K562 (cell line): Measurements from ENCODE around the gene POU2F3. TPM values are rescaled to one million over a fixed set of nuclear protein-coding genes. Genes with fewer than 3 reads are reported as not detected.

Source experiments
- ATAC-seq: fragments of 200-7000 bp; cut with Tn5 transposase; 3 replicates; pipeline ENCODE4 v1.9.1; 2020; ENCODE audit warnings: moderate library complexity
- BruUV-seq: library from RNA; stranded (reverse); fragments of 400-500 nt; replicated peaks from 2 replicates; lab custom pipeline; 2021; lab: Mats Ljungman, UMichigan
- CTCF ChIA-PET: fragments of 300-600 bp; formaldehyde crosslinking; extraction: SDS; loops from one replicate; lab custom pipeline; 2021; ENCODE audit warnings: low intra/inter-chr PET ratio; lab: Yijun Ruan, JAX
- POLR2A ChIA-PET: fragments of 300-600, 350-650 bp; sonication (Branson Sonifier 250); formaldehyde crosslinking; extraction: SDS; loops from one replicate; lab custom pipeline; 2021; ENCODE audit warnings: antibody characterized with exemption, inconsistent platforms; lab: Yijun Ruan, JAX
- DNase-seq, 4 experiments: peaks; one replicate each; pipeline versions ENCODE4 v3.0.0 to v3.0.0-alpha.2; 2011 to 2018; ENCODE audit warnings: low spot score in 3 of 4, mixed read lengths in 3 of 4; ENCODE audit errors: extremely low read depth in 1 of 4
- FAIRE-seq: peaks from 2 replicates; lab custom pipeline; 2011; peaks lifted over from hg19 to GRCh38; lab: Jason Lieb, UNC
- H2AFZ ChIP-seq: 2 replicates; pipeline ENCODE4 v1.6.0; 2011; ENCODE audit warnings: low read depth, low read length, control low read depth, inconsistent platforms
- H3K27ac ChIP-seq: fragments of 200-600 bp; 3 replicates; pipeline ENCODE4 v1.8.0; 2011; ENCODE audit warnings: low read depth, mild to moderate bottlenecking, control low read depth, inconsistent platforms, low read length, moderate library complexity, mixed read lengths; ENCODE audit errors: extremely low read depth
- H3K27me3 ChIP-seq, 2 experiments: fragments of 300-600 bp in 1 of 2; 2 replicates in 1 of 2; 3 replicates in 1 of 2; pipeline versions ENCODE4 v1.6.0 to v1.8.0; 2011; ENCODE audit warnings: inconsistent platforms in 2 of 2, low read length in 2 of 2, mild to moderate bottlenecking in 1 of 2, mixed read lengths in 1 of 2, moderate library complexity in 1 of 2; ENCODE audit not compliant: control insufficient read depth in 2 of 2, insufficient read depth in 2 of 2
- H3K36me3 ChIP-seq: fragments of 300-600 bp; 3 replicates; pipeline ENCODE4 v1.8.0; 2011; ENCODE audit warnings: mild to moderate bottlenecking, low read length, inconsistent platforms; ENCODE audit not compliant: control insufficient read depth, insufficient read depth
- H3K4me1 ChIP-seq, 2 experiments: fragments of 200-600 bp in 1 of 2; replicated peaks in 1 of 2; 2 replicates in 1 of 2; 3 replicates in 1 of 2; pipeline versions ENCODE4 v1.5.1 to v1.8.0; 2011; ENCODE audit warnings: inconsistent platforms in 2 of 2, low read length in 2 of 2, mild to moderate bottlenecking in 1 of 2, mixed read lengths in 1 of 2, moderate library complexity in 1 of 2; ENCODE audit not compliant: control insufficient read depth in 2 of 2, insufficient read depth in 2 of 2
- H3K4me2 ChIP-seq: 2 replicates; pipeline ENCODE4 v1.6.1; 2011; ENCODE audit warnings: low read length, control low read depth, inconsistent platforms, mixed read lengths; ENCODE audit not compliant: insufficient read depth
- H3K4me3 ChIP-seq: fragments of 200-600 bp; sonication (generic), shearing (Covaris generic); 2 replicates; pipeline ENCODE4 v1.5.1; 2016; ENCODE audit warnings: control low read depth, inconsistent platforms
- H3K79me2 ChIP-seq: fragments of 200-600 bp; 3 replicates; pipeline ENCODE4 v1.8.0; 2011; ENCODE audit warnings: low read length, inconsistent platforms; ENCODE audit not compliant: control insufficient read depth, insufficient read depth
- H3K9ac ChIP-seq, 2 experiments: 2 replicates each; pipeline versions ENCODE4 v1.6.0 to v1.6.1; 2011; ENCODE audit warnings: low read depth in 2 of 2, low read length in 2 of 2, control low read depth in 1 of 2, inconsistent platforms in 1 of 2, mild to moderate bottlenecking in 1 of 2, mixed read lengths in 1 of 2; ENCODE audit not compliant: insufficient read depth in 1 of 2
- H3K9me1 ChIP-seq: one replicate; pipeline ENCODE4 v1.6.0; 2011; ENCODE audit warnings: inconsistent platforms, mild to moderate bottlenecking, low read length, moderate library complexity; ENCODE audit not compliant: control insufficient read depth, insufficient read depth
- H3K9me3 ChIP-seq: replicated peaks from 2 replicates; pipeline ENCODE4 v1.5.1; 2011; ENCODE audit warnings: low read depth, low read length, inconsistent platforms; ENCODE audit not compliant: control insufficient read depth, insufficient read depth
- H4K20me1 ChIP-seq: replicated peaks from 2 replicates; pipeline ENCODE4 v1.6.1; 2011; ENCODE audit warnings: low read length, inconsistent platforms, mixed read lengths; ENCODE audit not compliant: control insufficient read depth, insufficient read depth
- FOXM1 ChIP-seq, 2 experiments: fragments of 450-650 bp in 1 of 2; sonication (generic) in 1 of 2; formaldehyde crosslinking in 1 of 2; IDR thresholded peaks; 2 replicates each; pipeline versions ENCODE4 v1.6.1 to v1.9.0; 2017 to 2022; ENCODE audit warnings: low read depth in 2 of 2, mild to moderate bottlenecking in 2 of 2, missing genetic modification reagents in 1 of 2, moderate library complexity in 1 of 2
- GATAD2B ChIP-seq: fragments of 450-650 bp; IDR thresholded peaks from 2 replicates; pipeline ENCODE4 v1.6.1; 2017; ENCODE audit warnings: mild to moderate bottlenecking, borderline replicate concordance
- JUNB ChIP-seq: fragments of 450-650 bp; formaldehyde crosslinking; conservative IDR thresholded peaks from 2 replicates; pipeline ENCODE4 v1.4.0; 2020; ENCODE audit warnings: mild to moderate bottlenecking
- JUND ChIP-seq, 2 experiments: IDR thresholded peaks; 2 replicates in 1 of 2; 3 replicates in 1 of 2; pipeline ENCODE4 v1.6.1; 2011; ENCODE audit warnings: borderline replicate concordance in 2 of 2, low read depth in 2 of 2, low read length in 2 of 2, improper control_type of control experiment in 1 of 2, missing biosample characterization in 1 of 2, missing genetic modification characterization in 1 of 2, missing genetic modification reagents in 1 of 2
- PRPF4 ChIP-seq: fragments of 200-400 bp; formaldehyde crosslinking; IDR thresholded peaks from one replicate; pipeline ENCODE4 v1.6.1; 2017; ENCODE audit warnings: low read length, low read depth, mild to moderate bottlenecking; ENCODE audit not compliant: insufficient read depth, poor library complexity, severe bottlenecking
- SETDB1 ChIP-seq: IDR thresholded peaks from one replicate; pipeline ENCODE4 v1.6.1; 2012; ENCODE audit warnings: low read length, control low read depth, inconsistent platforms
- SMARCE1 ChIP-seq: fragments of 450-650 bp; IDR thresholded peaks from 2 replicates; pipeline ENCODE4 v1.7.1; 2016; ENCODE audit warnings: mild to moderate bottlenecking
- TRIM25 ChIP-seq: fragments of 450-650 bp; IDR thresholded peaks from 2 replicates; pipeline ENCODE4 v1.7.0; 2016; ENCODE audit warnings: borderline replicate concordance
- ZNF121 ChIP-seq: sonication (generic); formaldehyde crosslinking; conservative IDR thresholded peaks from 2 replicates; pipeline ENCODE4 v1.8.0; 2022; ENCODE audit warnings: missing genetic modification reagents
- WGBS: fragments of 100-300 bp; shearing (Covaris generic); methylation state at CpG from one replicate; pipeline ENCODE4 v1.1.6; 2016; ENCODE audit warnings: low coverage, mixed read lengths; ENCODE audit not compliant: insufficient coverage; ENCODE audit errors: missing lambda C conversion rate; 5-methylcytosine and 5-hydroxymethylcytosine counted together
- in situ Hi-C: fragments of 300-500 bp; cut with MboI; formaldehyde crosslinking; loops from 4 replicates; pipeline ENCODE4 v1.15.0; 2018; ENCODE audit warnings: inconsistent platforms, mixed read lengths
- intact Hi-C: fragments of 100-400 bp; cut with micrococcal nuclease; formaldehyde crosslinking; loops from 2 replicates; pipeline ENCODE4 v1.14.2; 2022
- polyA plus RNA-seq, 8 experiments: library from polyadenylated mRNA; depleted of rRNA in 4 of 8; stranded (reverse) in 5 of 8; unstranded in 3 of 8; fragments of >200 nt; fragmentation: Nextera tagmentation in 2 of 8; fragmentation: Illumina TruSeq in 1 of 8; extraction: Ambion mirVana in 2 of 8; extraction: Trizol in 1 of 8; gene quantifications; 2 replicates each; pipeline versions ENCODE4 v1.2.1 to v1.2.3, GENCODE V29; 2011 to 2014; ENCODE audit warnings: inconsistent platforms in 1 of 8, missing spikeins in 1 of 8
- total RNA-seq, 7 experiments: library from RNA; depleted of rRNA in 6 of 7; stranded (reverse); fragments of >200 nt in 6 of 7; fragmentation: Illumina TruSeq in 2 of 7; extraction: Trizol in 2 of 7; gene quantifications; 2 replicates each; pipeline versions ENCODE4 v1.2.1 to v1.2.3, GENCODE V29; 2011 to 2021; ENCODE audit warnings: low replicate concordance in 1 of 7

POU2F3 gene
- total and polyA plus RNA-seq, 9 of the 15 experiments (the other 6 are each of a cell fraction or from before 2014, with no cell fraction given): not detected

- no peak for TF ChIP-seq TRIM25
- TF ChIP-seq SMARCE1: no peak
- TF ChIP-seq JUND (IDR thresholded peaks at IDR 0.05; ENCODE audit: borderline replicate concordance, low read depth, low read length): no peak
- TF ChIP-seq JUND (tag; IDR thresholded peaks at IDR 0.05; ENCODE audit: borderline replicate concordance, low read depth, low read length): no peak
Measured at GRCh38 chr11:120221115-120221752, 18.7 kb upstream of the POU2F3 start (continued).

GRCh38 chr11:120222916-120223315, 17.0 kb upstream of the POU2F3 start:
- FAIRE-seq: no peak
- no peak for TF ChIP-seq PRPF4
- no peak for TF ChIP-seq ZNF121 (CRISPR knock-in tag)
- no peak for TF ChIP-seq SETDB1
- TF ChIP-seq GATAD2B: no peak
- TF ChIP-seq FOXM1 (IDR thresholded peaks at IDR 0.05; ENCODE audit: low read depth): no peak
- no peak for TF ChIP-seq FOXM1 (CRISPR knock-in tag; IDR thresholded peaks at IDR 0.05; ENCODE audit: low read depth)
- TF ChIP-seq JUNB (CRISPR knock-in tag): no peak
- H3K4me2 ChIP-seq: no peak overlapping the region
- H3K36me3 ChIP-seq: no peaks in the 10 kb centered on the region
- H3K4me3 ChIP-seq: no peak overlapping the region
- no peak overlapping the region for H2AFZ ChIP-seq
- no peak for ATAC-seq
- ChIA-PET POLR2A (interaction anchor here (0.8 to 1.1 kb wide), 3 partner anchors 9 to 1366 kb away, joined by 3 to 6 read pairs (median 3); no protein-coding TSS in a partner anchor), CTCF (no interaction called here)
- H3K4me1 ChIP-seq: peaks cover 0 to 12% of the 10 kb centered on the region in 2 experiments; a peak in 1 of 5 replicates
- in situ Hi-C loops (no loop called here), intact Hi-C loops (no loop called here)
- H3K9me1 ChIP-seq: peaks cover 3% of the 10 kb centered on the region
- no peaks in the 10 kb centered on the region; a peak in 1 of 5 replicates for H3K27me3 ChIP-seq
- H3K27ac ChIP-seq: no peak overlapping the region
- WGBS: 42% methylated on average over 8 of the region's 8 CpGs
- H3K9me3 ChIP-seq: no peaks in the 10 kb centered on the region
- H4K20me1 ChIP-seq: 0 out of 2 replicates have a peak, but pooled peaks cover 26% of the 10 kb centered on the region
- no peak for DNase-seq
- H3K79me2 ChIP-seq: no peaks in the 10 kb centered on the region
- BruUV-seq: no TSS peak
- no peak overlapping the region for H3K9ac ChIP-seq
